GM20000 (cell line): ENCODE data around the gene ZNF341.

Experiments used
- DNase-seq: peaks from one replicate; pipeline ENCODE4 v3.0.0; 2012; ENCODE audit warnings: low spot score
- CTCF ChIP-seq: IDR thresholded peaks from 2 replicates; pipeline ENCODE4 v1.5.1; 2012; ENCODE audit warnings: mild to moderate bottlenecking, control low read depth; ENCODE audit errors: extremely low read depth, missing control alignments

Gene ZNF341

GRCh38 chr20:33785503-33785902 is 53.7 kb downstream of the ZNF341 start:
- no peak for TF ChIP-seq CTCF
- DNase-seq: no peak

- no peak for DNase-seq
- TF ChIP-seq CTCF: no peak
Observed at GRCh38 chr20:33787253-33787891, 55.6 kb downstream of the ZNF341 start.

DNA sequence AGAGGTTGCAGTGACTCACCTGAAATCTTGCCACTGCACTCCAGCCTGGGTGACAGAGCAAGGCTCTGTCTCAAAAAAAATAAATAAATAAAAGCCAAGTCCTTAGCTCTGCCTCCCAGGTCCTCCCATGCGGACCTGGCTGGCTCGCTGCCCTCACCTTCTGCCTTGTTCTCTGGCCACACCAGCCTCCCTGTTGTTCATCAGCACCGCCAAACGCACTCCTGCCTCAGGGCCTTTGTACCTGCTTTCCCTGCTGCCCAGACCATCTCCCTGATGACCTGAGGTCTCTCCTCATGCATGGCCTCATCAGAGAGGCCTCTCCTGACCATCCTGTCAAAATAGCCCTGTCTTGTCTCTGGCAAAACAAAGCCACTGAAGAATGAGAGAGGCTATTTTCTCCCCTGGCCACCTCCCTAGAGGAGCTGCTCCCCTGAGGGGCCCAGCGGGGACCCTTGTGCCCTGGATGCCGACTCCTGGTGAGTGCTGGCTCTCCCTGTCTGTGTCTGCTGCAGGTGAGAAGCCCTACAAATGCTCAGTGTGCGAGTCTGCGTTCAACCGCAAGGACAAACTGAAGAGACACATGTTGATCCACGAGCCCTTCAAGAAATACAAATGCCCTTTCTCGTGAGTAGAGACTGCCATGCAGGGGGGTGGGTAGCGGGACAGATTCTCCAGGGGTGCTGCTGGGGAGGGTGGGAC is 56.7 kb downstream of the ZNF341 start:
- no peak for DNase-seq

GRCh38 chr20:33789109-33789857 is 57.5 kb downstream of the ZNF341 start:
- TF ChIP-seq CTCF: no peak
- no peak for DNase-seq

More for the DNA sequence above, 56.7 kb downstream of the ZNF341 start:
- no peak for TF ChIP-seq CTCF

DNA sequence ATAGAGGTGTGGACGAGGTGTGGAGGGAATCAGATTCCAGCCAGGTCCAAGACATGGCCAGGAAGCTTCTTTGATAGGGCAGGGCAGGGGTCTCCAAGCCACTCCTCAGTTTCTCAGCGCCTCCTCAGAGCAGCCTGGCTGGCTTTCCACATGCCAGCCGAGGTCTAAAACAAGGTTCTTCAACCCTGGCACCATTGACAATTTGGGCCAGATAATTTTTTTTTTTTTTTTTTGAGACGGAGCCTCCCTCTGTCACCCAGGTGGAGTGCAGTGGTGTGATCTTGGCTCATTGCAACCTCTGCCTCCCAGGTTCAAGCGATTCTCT is 58.0 kb downstream of the ZNF341 start:
- DNase-seq: no peak
- TF ChIP-seq CTCF: no peak

- TF ChIP-seq CTCF: no peak
- no peak for DNase-seq
Observed at GRCh38 chr20:33790566-33790965, 58.8 kb downstream of the ZNF341 start.

GRCh38 chr20:33791021-33791420 is 59.2 kb downstream of the ZNF341 start:
- TF ChIP-seq CTCF: no peak
- DNase-seq: no peak
